A549 treated with AZD9567 at 1 μM for 4 hours (cell line): ENCODE data around the gene CAMK1D. TPM values are rescaled to one million over a fixed set of nuclear protein-coding genes. Genes with fewer than 3 reads are reported as not detected.

ENCODE experiments used
- total RNA-seq: library from RNA; stranded (reverse); fragments of 200-300 nt; extraction: Qiagen RNA extraction; gene quantifications from 5 replicates; pipeline ENCODE4 v1.2.3, GENCODE V29; 2022; ENCODE audit not compliant: insufficient read depth

Gene CAMK1D
- total RNA-seq: 6.4 to 7.4 TPM (median 7.2 TPM) in 5 replicates

DNA sequence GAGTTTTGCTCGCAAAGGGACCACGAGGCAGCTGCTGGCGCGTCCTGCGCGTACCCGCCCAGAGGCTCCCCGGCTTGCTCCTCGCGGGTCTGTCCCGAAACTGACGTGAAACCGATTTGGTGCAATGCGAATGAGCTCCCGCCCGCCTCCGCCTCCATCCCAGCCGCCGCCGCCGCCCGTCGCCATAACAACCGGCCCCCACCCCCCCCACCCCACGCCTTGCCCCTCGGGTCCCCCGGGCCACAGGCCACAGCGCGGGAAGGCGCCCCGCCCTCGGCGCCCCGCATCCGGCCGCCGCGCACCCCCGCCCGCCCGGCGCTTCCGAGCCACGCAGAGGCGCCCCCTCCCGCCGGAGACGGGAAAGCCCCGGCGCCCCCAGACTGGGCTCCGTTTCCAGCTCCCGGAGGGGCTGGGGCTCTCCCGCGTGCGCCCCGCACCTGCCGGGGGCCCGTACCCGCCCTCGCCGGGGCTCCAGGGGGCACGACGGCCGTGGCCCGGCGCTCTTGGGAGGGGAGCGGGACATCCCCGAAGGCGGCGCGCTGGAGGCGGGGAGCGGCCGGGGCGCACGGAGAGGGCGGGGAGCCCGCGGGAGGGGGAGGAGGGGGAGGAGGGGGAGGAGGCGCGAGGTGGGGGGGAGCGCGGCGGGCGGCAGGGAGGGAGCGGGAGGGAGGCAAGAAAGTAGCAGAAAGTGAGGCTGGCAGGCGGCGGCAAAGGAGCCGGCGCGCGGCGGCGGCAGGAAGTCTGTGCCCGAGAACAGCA is at the start of gene CAMK1D:
CAMK1D (plus strand) TSS at position 678 of the 759 bp plus-strand sequence.

Other genes with a start within 250 kb of the CAMK1D start
- 11.2 to 13.0 TPM (median 12.0 TPM) in 5 replicates for gene SEC61A2, start 219.9 kb upstream of the CAMK1D start, total RNA-seq
- 130 to 187 TPM (median 136 TPM) in 5 replicates for gene NUDT5, start 153.7 kb upstream of the CAMK1D start, total RNA-seq
- gene CDC123, start 153.4 kb upstream of the CAMK1D start, total RNA-seq: 125 to 178 TPM (median 127 TPM) in 5 replicates